Activated naive CD8-positive, alpha-beta T cell treated with anti-CD3 and anti-CD28 coated beads, Interleukin-2, amount 10 ng/mL, durations not matched to agents 7 days and 5 days (primary cell): Measurements from ENCODE around the gene HSPA5. TPM values are rescaled to one million over a fixed set of nuclear protein-coding genes. Genes with fewer than 3 reads are reported as not detected.

ENCODE experiments used
- ATAC-seq: fragments of 150-1000 bp; cut with Tn5 transposase; one replicate; pipeline ENCODE4 v1.10.0; 2021; ENCODE audit warnings: low read depth, moderate library complexity
- POLR2A ChIA-PET: fragments of 350-600 bp; sonication (Branson Sonifier 250); formaldehyde crosslinking; loops from one replicate; lab custom pipeline; 2021; ENCODE audit warnings: antibody characterized with exemption; lab: Charles Lee
- DNase-seq: peaks from one replicate; pipeline ENCODE4 v3.0.0; 2021
- H3K27ac Mint-ChIP-seq: one replicate; pipeline ENCODE4 v1.8.0; 2022; ENCODE audit warnings: mild to moderate bottlenecking, mixed read lengths
- H3K27me3 Mint-ChIP-seq: one replicate; pipeline ENCODE4 v1.8.0; 2022; ENCODE audit warnings: mild to moderate bottlenecking, moderate library complexity, mixed read lengths
- H3K36me3 Mint-ChIP-seq: one replicate; pipeline ENCODE4 v1.8.0; 2021; ENCODE audit warnings: mild to moderate bottlenecking, mixed read lengths
- H3K4me1 Mint-ChIP-seq: one replicate; pipeline ENCODE4 v1.8.0; 2021; ENCODE audit warnings: mixed read lengths
- H3K4me3 Mint-ChIP-seq: one replicate; pipeline ENCODE4 v1.8.0; 2022; ENCODE audit warnings: mild to moderate bottlenecking, moderate library complexity, mixed read lengths
- H3K9me3 Mint-ChIP-seq: one replicate; pipeline ENCODE4 v1.8.0; 2021; ENCODE audit warnings: mixed read lengths
- total RNA-seq, 2 experiments: library from RNA; stranded (reverse); gene quantifications; one replicate each; pipeline ENCODE4 v1.2.3, GENCODE V29; 2021

Gene HSPA5
- total RNA-seq, 2 experiments from 2014 or later = 77.4 to 81.3 TPM

GRCh38 chr9:125261501-125262293 is 20.6 kb upstream of the HSPA5 start, which contains the start of gene GAPVD1:
Gene GAPVD1 (plus strand): TSS chr9:125261826. CDS start chr9:125298922, 37,096 bp downstream.
- POLR2A ChIA-PET = interaction anchor here (0.6 to 4.3 kb wide), 12 partner anchors 9 to 393 kb away, joined by 3 to 73 read pairs (median 4); partner anchors contain the start of gene HSPA5
- Mint-ChIP-seq H3K36me3 (peaks cover 10% of the 10 kb centered on the region), H3K27me3 (no peaks in the 10 kb centered on the region), H3K27ac (peak within 1 kb of the TSS; percentile 94), H3K4me1 (peaks cover 31% of the 10 kb centered on the region), H3K4me3 (peak within 1 kb of the TSS; percentile 97), H3K9me3 (no peaks in the 10 kb centered on the region)
- ATAC-seq (peak; percentile 98), DNase-seq (peak; percentile 94)

DNA sequence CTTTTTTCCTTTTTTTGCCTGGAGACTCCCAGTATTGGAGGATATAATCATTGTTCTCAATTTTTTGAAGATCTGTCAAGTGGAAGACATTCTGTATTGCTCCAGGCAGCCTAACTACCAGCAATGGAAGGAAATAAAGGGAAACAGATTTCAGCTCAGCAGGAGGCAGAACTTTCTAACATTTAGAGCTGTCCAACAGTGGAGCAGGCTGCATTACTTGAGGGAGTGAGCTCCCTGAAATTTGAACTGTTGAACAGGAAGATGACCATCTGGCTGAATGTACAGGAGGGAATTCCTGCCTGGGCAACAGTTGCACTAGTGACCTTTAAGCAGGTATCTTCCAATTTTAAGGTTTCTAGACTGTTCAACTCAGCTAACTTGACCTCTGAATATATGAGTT is 19.4 kb upstream of the HSPA5 start:
- no peak for DNase-seq
- no peak for ATAC-seq
- Mint-ChIP-seq H3K36me3 (peaks cover 7% of the 10 kb centered on the region), H3K4me3 (peak overlapping the region; percentile 97), H3K4me1 (peaks cover 31% of the 10 kb centered on the region), H3K27ac (peak overlapping the region; percentile 93), H3K27me3 (peaks cover 4% of the 10 kb centered on the region), H3K9me3 (no peaks in the 10 kb centered on the region)
- POLR2A ChIA-PET = interaction anchor here (0.7 to 4.3 kb wide), 7 partner anchors 16 to 391 kb away, joined by 3 to 73 read pairs (median 4); partner anchors contain the start of gene HSPA5

- H3K4me3 Mint-ChIP-seq = no peak overlapping the region
- peaks cover 4% of the 10 kb centered on the region for H3K27me3 Mint-ChIP-seq
- peaks cover 21% of the 10 kb centered on the region for H3K4me1 Mint-ChIP-seq
- ATAC-seq (no peak), DNase-seq (no peak)
- peaks cover 4% of the 10 kb centered on the region for H3K36me3 Mint-ChIP-seq
- POLR2A ChIA-PET = no interaction called here
- H3K9me3 Mint-ChIP-seq = no peaks in the 10 kb centered on the region
- no peak overlapping the region for H3K27ac Mint-ChIP-seq
These were observed 17.8 kb upstream of the HSPA5 start for GRCh38 chr9:125258832-125259534.

- H3K4me1 Mint-ChIP-seq = peaks cover 15% of the 10 kb centered on the region
- no peaks in the 10 kb centered on the region for H3K9me3 Mint-ChIP-seq
- DNase-seq = no peak
- POLR2A ChIA-PET = interaction anchor here (1.0 kb wide), 1 partner anchor 17 kb away, joined by 3 read pairs; the partner anchor contains the start of gene HSPA5
- H3K4me3 Mint-ChIP-seq = no peak overlapping the region
- ATAC-seq = no peak
- no peak overlapping the region for H3K27ac Mint-ChIP-seq
- peaks cover 4% of the 10 kb centered on the region for H3K27me3 Mint-ChIP-seq
- H3K36me3 Mint-ChIP-seq = no peaks in the 10 kb centered on the region
These were observed 17.1 kb upstream of the HSPA5 start for GRCh38 chr9:125258160-125258785.

- POLR2A ChIA-PET = interaction anchor here (2.4 kb wide), 1 partner anchor 14 kb away, joined by 13 read pairs; the partner anchor contains the start of gene HSPA5
- peaks cover 1% of the 10 kb centered on the region for H3K4me1 Mint-ChIP-seq
- no peak for ATAC-seq
- DNase-seq = no peak
- peaks cover 4% of the 10 kb centered on the region for H3K27me3 Mint-ChIP-seq
- H3K9me3 Mint-ChIP-seq = no peaks in the 10 kb centered on the region
- H3K4me3 Mint-ChIP-seq = no peak overlapping the region
- H3K36me3 Mint-ChIP-seq = no peaks in the 10 kb centered on the region
- no peak overlapping the region for H3K27ac Mint-ChIP-seq
These were observed 14.7 kb upstream of the HSPA5 start for GRCh38 chr9:125255781-125256391.

DNA sequence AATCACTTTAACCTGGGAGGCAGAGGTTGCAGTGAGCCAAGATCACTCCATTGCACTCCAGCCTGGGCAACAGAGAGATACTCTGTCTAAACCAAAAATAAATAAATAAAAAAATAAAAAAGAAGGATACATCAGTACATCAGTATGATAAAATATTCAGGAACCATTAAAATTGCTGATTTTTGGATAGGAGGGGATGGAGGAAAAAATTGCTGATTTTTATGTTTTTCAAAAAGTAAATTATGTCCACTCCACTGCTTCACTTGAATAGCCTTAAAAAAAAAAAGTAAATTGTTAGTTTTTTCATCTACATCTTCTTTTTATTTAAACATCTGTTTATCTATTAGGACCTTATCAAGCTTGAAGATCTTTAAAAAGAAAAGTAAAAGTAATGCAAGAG is 13.1 kb upstream of the HSPA5 start:
- DNase-seq = no peak
- POLR2A ChIA-PET = interaction anchor here (1.3 kb wide), 1 partner anchor 13 kb away, joined by 4 read pairs; no protein-coding TSS in a partner anchor
- ATAC-seq = no peak

GRCh38 chr9:125246261-125246667 is 5.1 kb upstream of the HSPA5 start:
- H3K4me3 Mint-ChIP-seq = no peak overlapping the region
- POLR2A ChIA-PET = interaction anchor here (0.6 kb wide), 1 partner anchor 22 kb away, joined by 5 read pairs; no protein-coding TSS in a partner anchor
- DNase-seq (no peak), ATAC-seq (no peak)
- no peak overlapping the region for H3K27ac Mint-ChIP-seq
- peaks cover under 1% of the 10 kb centered on the region for H3K36me3 Mint-ChIP-seq
- H3K27me3 Mint-ChIP-seq = no peaks in the 10 kb centered on the region
- H3K4me1 Mint-ChIP-seq = peaks cover 4% of the 10 kb centered on the region
- H3K9me3 Mint-ChIP-seq = no peaks in the 10 kb centered on the region

More for the DNA sequence above, 13.1 kb upstream of the HSPA5 start:
- H3K4me3 Mint-ChIP-seq = no peak overlapping the region
- no peaks in the 10 kb centered on the region for H3K4me1 Mint-ChIP-seq
- H3K27me3 Mint-ChIP-seq = peaks cover 4% of the 10 kb centered on the region
- H3K27ac Mint-ChIP-seq = no peak overlapping the region
- H3K36me3 Mint-ChIP-seq = no peaks in the 10 kb centered on the region
- H3K9me3 Mint-ChIP-seq = no peaks in the 10 kb centered on the region

DNA sequence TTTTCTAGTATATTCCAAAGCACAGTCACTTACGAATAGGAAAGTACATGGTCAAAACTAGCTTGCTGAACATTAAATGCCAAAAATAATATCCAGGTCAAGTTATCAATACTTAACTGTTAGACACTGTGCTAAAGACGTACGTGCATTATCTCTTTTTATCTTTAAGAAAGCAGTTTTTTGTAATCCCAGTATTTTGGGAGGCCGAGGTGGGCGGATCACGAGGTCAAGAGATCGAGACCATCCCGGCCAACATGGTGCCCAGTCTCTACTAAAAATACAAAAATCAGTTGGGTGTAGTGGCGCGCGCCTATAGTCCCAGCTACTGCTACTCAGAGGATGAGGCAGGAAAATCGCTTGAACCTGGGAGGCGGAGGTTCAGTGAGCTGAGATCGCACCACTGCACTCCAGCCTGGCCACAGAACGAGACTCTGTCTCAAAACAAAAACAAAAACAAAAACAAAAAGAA is 2.7 kb upstream of the HSPA5 start:
- peaks cover 9% of the 10 kb centered on the region for H3K36me3 Mint-ChIP-seq
- DNase-seq (no peak), ATAC-seq (no peak)
- POLR2A ChIA-PET = interaction anchor here (0.9 kb wide), 1 partner anchor 18 kb away, joined by 3 read pairs; the partner anchor contains the start of gene GAPVD1
- H3K27ac Mint-ChIP-seq = no peak overlapping the region
- H3K9me3 Mint-ChIP-seq = no peaks in the 10 kb centered on the region
- H3K4me1 Mint-ChIP-seq = peaks cover 10% of the 10 kb centered on the region
- H3K4me3 Mint-ChIP-seq = no peak overlapping the region
- no peaks in the 10 kb centered on the region for H3K27me3 Mint-ChIP-seq

- POLR2A ChIA-PET = interaction anchor here (0.6 to 2.4 kb wide), 30 partner anchors 9 to 504 kb away, joined by 3 to 73 read pairs (median 5); partner anchors contain the start of genes ARPC5L, GAPVD1, GOLGA1 and NR6A1
- Mint-ChIP-seq H3K27ac (peak overlapping the region; percentile 99), H3K27me3 (no peaks in the 10 kb centered on the region), H3K36me3 (peaks cover 25% of the 10 kb centered on the region), H3K4me3 (peak overlapping the region; percentile 99), H3K4me1 (peaks cover 23% of the 10 kb centered on the region), H3K9me3 (no peaks in the 10 kb centered on the region)
- ATAC-seq = peak; percentile 11
- no peak for DNase-seq
These were observed 958 bp upstream of the HSPA5 start for GRCh38 chr9:125241863-125242739.

- no peaks in the 10 kb centered on the region for H3K9me3 Mint-ChIP-seq
- POLR2A ChIA-PET = interaction anchor here (0.6 to 2.4 kb wide), 20 partner anchors 8 to 1371 kb away, joined by 3 to 73 read pairs (median 5); partner anchors contain the start of genes ARPC5L, GAPVD1, RABEPK and RPL35
- peak overlapping the region; percentile 99 for H3K27ac Mint-ChIP-seq
- ATAC-seq (peak; percentile 2), DNase-seq (no peak)
- H3K36me3 Mint-ChIP-seq = peaks cover 36% of the 10 kb centered on the region
- H3K4me1 Mint-ChIP-seq = peaks cover 34% of the 10 kb centered on the region
- no peaks in the 10 kb centered on the region for H3K27me3 Mint-ChIP-seq
- H3K4me3 Mint-ChIP-seq = peak overlapping the region; percentile 99
These were observed 519 bp downstream of the HSPA5 start for GRCh38 chr9:125240649-125240999.

DNA sequence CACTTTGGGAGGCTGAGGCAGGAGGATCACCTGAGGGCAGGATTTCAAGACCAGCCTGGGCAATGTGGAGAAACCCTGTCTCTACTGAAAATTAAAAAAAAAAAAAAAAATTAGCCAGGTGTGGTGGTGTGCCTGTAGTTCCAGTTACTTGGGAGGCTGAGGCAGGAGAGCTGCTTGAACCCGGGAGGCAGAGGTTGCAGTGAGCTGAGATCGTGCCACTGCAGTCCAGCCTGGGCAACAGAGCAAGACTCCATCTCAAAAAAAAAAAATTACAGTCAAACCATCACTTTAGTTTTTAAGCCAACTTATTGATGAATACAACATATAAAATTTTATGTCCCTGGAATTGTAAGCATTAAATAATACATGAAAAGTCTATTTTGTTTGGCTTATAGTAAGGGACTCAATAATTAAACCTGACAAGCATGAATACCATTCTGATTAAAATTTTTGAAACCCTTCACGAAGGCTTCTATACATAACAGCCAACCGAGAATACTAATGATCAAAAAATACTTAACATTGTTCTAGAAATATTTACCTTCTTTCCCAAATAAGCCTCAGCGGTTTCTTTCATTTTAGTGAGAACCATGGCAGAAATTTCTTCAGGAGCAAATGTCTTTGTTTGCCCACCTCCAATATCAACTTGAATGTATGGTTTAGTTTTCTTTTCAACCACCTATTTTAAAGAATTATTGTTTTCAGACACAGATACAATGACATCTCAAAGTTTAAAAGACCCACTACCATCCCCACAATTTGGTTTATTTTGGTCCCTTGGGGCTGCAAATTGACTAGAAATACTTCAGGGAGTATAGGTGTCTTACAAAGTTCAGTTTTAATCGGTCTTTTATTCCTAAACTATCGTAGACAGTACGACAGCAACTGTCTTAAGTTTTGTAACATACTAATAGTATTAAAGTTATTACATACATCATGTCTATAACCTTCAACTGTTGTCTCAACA is 1.2 kb downstream of the HSPA5 start:
- peaks cover 38% of the 10 kb centered on the region for H3K4me1 Mint-ChIP-seq
- no peaks in the 10 kb centered on the region for H3K27me3 Mint-ChIP-seq
- DNase-seq = no peak
- peak overlapping the region; percentile 99 for H3K27ac Mint-ChIP-seq
- H3K4me3 Mint-ChIP-seq = peak overlapping the region; percentile 99
- ATAC-seq = no peak
- H3K36me3 Mint-ChIP-seq = peaks cover 40% of the 10 kb centered on the region
- POLR2A ChIA-PET = interaction anchor here (0.6 to 2.4 kb wide), 11 partner anchors 22 to 1370 kb away, joined by 3 to 73 read pairs (median 10); partner anchors contain the start of genes ARPC5L, GAPVD1, RABEPK and RPL35
- no peaks in the 10 kb centered on the region for H3K9me3 Mint-ChIP-seq
